WTC11 (cell line): ENCODE results near the gene SRSF3. TPM values are rescaled to one million over a fixed set of nuclear protein-coding genes. Genes with fewer than 3 reads are reported as not detected.

Experiments used
- ATAC-seq: fragments of 200-7000 bp; cut with Tn5 transposase; 2 replicates; pipeline ENCODE4 v1.10.0; 2021; ENCODE audit warnings: mild to moderate bottlenecking, moderate library complexity
- CTCF ChIA-PET: fragments of 300-600 bp; sonication (Branson Sonifier 250); formaldehyde crosslinking; loops from one replicate; lab custom pipeline; 2021; ENCODE audit warnings: antibody characterized with exemption; lab: Charles Lee
- POLR2A ChIA-PET: fragments of 350-600 bp; sonication (Branson Sonifier 250); formaldehyde crosslinking; loops from one replicate; lab custom pipeline; 2021; ENCODE audit warnings: antibody characterized with exemption; lab: Charles Lee
- DNase-seq: peaks from one replicate; pipeline ENCODE4 v3.0.0; 2021; ENCODE audit warnings: low spot score
- H3K27ac Mint-ChIP-seq: 2 replicates; pipeline ENCODE4 v1.8.0; 2021; ENCODE audit warnings: mixed read lengths
- H3K27me3 Mint-ChIP-seq: 2 replicates; pipeline ENCODE4 v1.8.0; 2021; ENCODE audit warnings: low read depth, mild to moderate bottlenecking, moderate library complexity, mixed read lengths
- H3K36me3 Mint-ChIP-seq: 2 replicates; pipeline ENCODE4 v1.8.0; 2021; ENCODE audit warnings: mixed read lengths
- H3K4me1 Mint-ChIP-seq: 2 replicates; pipeline ENCODE4 v1.8.0; 2022; ENCODE audit warnings: mixed read lengths
- H3K4me3 Mint-ChIP-seq: 2 replicates; pipeline ENCODE4 v1.8.0; 2021; ENCODE audit warnings: mild to moderate bottlenecking, moderate library complexity, mixed read lengths
- H3K9me3 Mint-ChIP-seq: 2 replicates; pipeline ENCODE4 v1.8.0; 2021; ENCODE audit warnings: mixed read lengths
- ATF1 ChIP-seq: sonication (generic); formaldehyde crosslinking; IDR thresholded peaks from 2 replicates; pipeline ENCODE4 v1.8.1; 2023; ENCODE audit warnings: mild to moderate bottlenecking, moderate library complexity, missing genetic modification reagents
- ESRRA ChIP-seq: sonication (generic); formaldehyde crosslinking; IDR thresholded peaks from 2 replicates; pipeline ENCODE4 v1.8.1; 2022; ENCODE audit warnings: mild to moderate bottlenecking, missing genetic modification reagents, borderline replicate concordance
- IRF1 ChIP-seq: sonication (generic); formaldehyde crosslinking; IDR thresholded peaks from 2 replicates; pipeline ENCODE4 v1.8.0; 2023; ENCODE audit warnings: missing genetic modification reagents
- JAZF1 ChIP-seq: fragments of 250-450 bp; sonication (Bioruptor Pico); IDR thresholded peaks from 2 replicates; pipeline ENCODE4 v1.9.0; 2021; ENCODE audit warnings: moderate library complexity, mild to moderate bottlenecking, inconsistent platforms
- NFATC4 ChIP-seq: fragments of 250-450 bp; sonication (Bioruptor Pico); IDR thresholded peaks from 2 replicates; pipeline ENCODE4 v1.9.0; 2021; ENCODE audit warnings: mild to moderate bottlenecking
- NFE2L1 ChIP-seq: sonication (generic); formaldehyde crosslinking; IDR thresholded peaks from 2 replicates; pipeline ENCODE4 v1.8.1; 2023; ENCODE audit warnings: missing genetic modification reagents
- STAT6 ChIP-seq: sonication (generic); formaldehyde crosslinking; conservative IDR thresholded peaks from 2 replicates; pipeline ENCODE4 v1.8.1; 2023; ENCODE audit warnings: mild to moderate bottlenecking, low read depth, missing genetic modification reagents, moderate library complexity
- ZNF121 ChIP-seq: sonication (generic); formaldehyde crosslinking; IDR thresholded peaks from 2 replicates; pipeline ENCODE4 v1.8.0; 2023; ENCODE audit warnings: missing genetic modification reagents
- total RNA-seq: library from RNA; stranded (reverse); gene quantifications from 3 replicates; pipeline ENCODE4 v1.2.3, GENCODE V29; 2021
- TF ChIP-seq, protein P1 (sequence below): sonication (generic); formaldehyde crosslinking; IDR thresholded peaks from 2 replicates; pipeline ENCODE4 v1.8.1; 2023; ENCODE audit warnings: mild to moderate bottlenecking, moderate library complexity, missing genetic modification reagents
- TF ChIP-seq, protein P2 (sequence below): sonication (generic); formaldehyde crosslinking; IDR thresholded peaks from 2 replicates; pipeline ENCODE4 v1.8.0; 2022; ENCODE audit warnings: mild to moderate bottlenecking, missing genetic modification reagents
- TF ChIP-seq, protein P3 (sequence below): fragments of 250-450 bp; sonication (Bioruptor Pico); IDR thresholded peaks from 2 replicates; pipeline ENCODE4 v1.9.0; 2021; ENCODE audit warnings: mild to moderate bottlenecking, borderline replicate concordance
- TF ChIP-seq, protein P4 (sequence below): sonication (generic); formaldehyde crosslinking; IDR thresholded peaks from 2 replicates; pipeline ENCODE4 v1.8.1; 2023; ENCODE audit warnings: mild to moderate bottlenecking, missing genetic modification reagents

The SRSF3 gene
- total RNA-seq, 1 experiment from 2014 or later, result 554 TPM

DNA sequence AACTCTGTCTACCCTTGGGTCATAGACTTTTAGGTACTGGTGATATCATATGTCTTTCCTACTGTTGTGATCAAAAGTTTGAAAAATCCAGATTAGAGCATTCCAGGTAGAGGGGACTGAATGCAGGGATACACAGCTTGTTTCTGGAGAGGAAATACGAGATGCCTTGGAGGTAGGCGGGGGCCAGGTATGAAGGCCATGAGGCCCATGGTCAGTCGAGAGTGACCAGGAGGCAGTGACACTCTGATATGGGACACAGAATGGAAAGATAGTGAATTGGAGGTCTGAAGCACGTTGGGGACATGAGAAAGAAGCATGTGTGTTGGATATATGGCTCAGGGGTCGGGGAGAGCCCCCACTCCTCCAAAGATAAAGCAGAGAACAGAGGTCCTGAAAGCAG, 16.1 kb upstream of the SRSF3 start:
- TF ChIP-seq IRF1 (no peak), ESRRA (no peak), STAT6 (CRISPR knock-in tag) (no peak), NFE2L1 (CRISPR knock-in tag) (no peak)
- TF ChIP-seq, protein P1, sequence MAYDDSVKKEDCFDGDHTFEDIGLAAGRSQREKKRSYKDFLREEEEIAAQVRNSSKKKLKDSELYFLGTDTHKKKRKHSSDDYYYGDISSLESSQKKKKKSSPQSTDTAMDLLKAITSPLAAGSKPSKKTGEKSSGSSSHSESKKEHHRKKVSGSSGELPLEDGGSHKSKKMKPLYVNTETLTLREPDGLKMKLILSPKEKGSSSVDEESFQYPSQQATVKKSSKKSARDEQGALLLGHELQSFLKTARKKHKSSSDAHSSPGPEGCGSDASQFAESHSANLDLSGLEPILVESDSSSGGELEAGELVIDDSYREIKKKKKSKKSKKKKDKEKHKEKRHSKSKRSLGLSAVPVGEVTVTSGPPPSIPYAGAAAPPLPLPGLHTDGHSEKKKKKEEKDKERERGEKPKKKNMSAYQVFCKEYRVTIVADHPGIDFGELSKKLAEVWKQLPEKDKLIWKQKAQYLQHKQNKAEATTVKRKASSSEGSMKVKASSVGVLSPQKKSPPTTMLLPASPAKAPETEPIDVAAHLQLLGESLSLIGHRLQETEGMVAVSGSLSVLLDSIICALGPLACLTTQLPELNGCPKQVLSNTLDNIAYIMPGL (CRISPR knock-in tag), result no peak
- H3K36me3 Mint-ChIP-seq, result no peaks in the 10 kb centered on the region
- POLR2A ChIA-PET, result no interaction called here
- no peak for ATAC-seq
- peaks cover 5% of the 10 kb centered on the region for H3K9me3 Mint-ChIP-seq
- H3K27me3 Mint-ChIP-seq, result no peaks in the 10 kb centered on the region
- no peak overlapping the region for H3K4me3 Mint-ChIP-seq
- H3K4me1 Mint-ChIP-seq, result peaks cover 3% of the 10 kb centered on the region; the same call in 1 of the 2 replicates
- CTCF ChIA-PET, result no interaction called here
- no peak overlapping the region for H3K27ac Mint-ChIP-seq
- DNase-seq, result no peak

DNA sequence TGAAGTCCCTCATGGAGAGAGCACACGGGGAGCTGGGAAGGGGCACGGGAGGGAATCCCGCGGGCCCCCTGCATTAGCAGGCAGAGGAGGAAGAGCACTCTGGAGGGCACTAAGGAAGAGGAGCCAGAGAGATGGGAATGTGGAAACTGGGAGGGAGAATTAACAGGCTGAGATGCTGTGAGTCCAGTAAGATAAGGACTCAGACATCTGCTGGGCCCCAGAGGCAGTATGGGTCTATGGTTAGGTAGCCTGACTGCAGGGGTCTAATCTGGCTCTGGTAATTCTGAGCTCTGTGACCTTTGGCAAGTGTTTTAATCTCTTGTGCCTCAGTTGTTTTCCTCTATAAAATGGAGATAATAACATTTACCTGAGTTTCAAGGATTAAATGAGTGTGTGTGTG, 15.7 kb upstream of the SRSF3 start:
- no peak overlapping the region for H3K4me3 Mint-ChIP-seq
- no peaks in the 10 kb centered on the region for H3K27me3 Mint-ChIP-seq
- peaks cover 3% of the 10 kb centered on the region; the same call in 1 of the 2 replicates for H3K4me1 Mint-ChIP-seq
- DNase-seq (no peak), ATAC-seq (no peak)
- POLR2A ChIA-PET, result no interaction called here
- CTCF ChIA-PET, result no interaction called here
- H3K36me3 Mint-ChIP-seq, result no peaks in the 10 kb centered on the region
- no peak for TF ChIP-seq NFATC4 (CRISPR knock-in tag)
- TF ChIP-seq, protein P2, sequence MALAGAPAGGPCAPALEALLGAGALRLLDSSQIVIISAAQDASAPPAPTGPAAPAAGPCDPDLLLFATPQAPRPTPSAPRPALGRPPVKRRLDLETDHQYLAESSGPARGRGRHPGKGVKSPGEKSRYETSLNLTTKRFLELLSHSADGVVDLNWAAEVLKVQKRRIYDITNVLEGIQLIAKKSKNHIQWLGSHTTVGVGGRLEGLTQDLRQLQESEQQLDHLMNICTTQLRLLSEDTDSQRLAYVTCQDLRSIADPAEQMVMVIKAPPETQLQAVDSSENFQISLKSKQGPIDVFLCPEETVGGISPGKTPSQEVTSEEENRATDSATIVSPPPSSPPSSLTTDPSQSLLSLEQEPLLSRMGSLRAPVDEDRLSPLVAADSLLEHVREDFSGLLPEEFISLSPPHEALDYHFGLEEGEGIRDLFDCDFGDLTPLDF (CRISPR knock-in tag), result no peak
- no peak for TF ChIP-seq ATF1 (CRISPR knock-in tag)
- TF ChIP-seq, protein P3, sequence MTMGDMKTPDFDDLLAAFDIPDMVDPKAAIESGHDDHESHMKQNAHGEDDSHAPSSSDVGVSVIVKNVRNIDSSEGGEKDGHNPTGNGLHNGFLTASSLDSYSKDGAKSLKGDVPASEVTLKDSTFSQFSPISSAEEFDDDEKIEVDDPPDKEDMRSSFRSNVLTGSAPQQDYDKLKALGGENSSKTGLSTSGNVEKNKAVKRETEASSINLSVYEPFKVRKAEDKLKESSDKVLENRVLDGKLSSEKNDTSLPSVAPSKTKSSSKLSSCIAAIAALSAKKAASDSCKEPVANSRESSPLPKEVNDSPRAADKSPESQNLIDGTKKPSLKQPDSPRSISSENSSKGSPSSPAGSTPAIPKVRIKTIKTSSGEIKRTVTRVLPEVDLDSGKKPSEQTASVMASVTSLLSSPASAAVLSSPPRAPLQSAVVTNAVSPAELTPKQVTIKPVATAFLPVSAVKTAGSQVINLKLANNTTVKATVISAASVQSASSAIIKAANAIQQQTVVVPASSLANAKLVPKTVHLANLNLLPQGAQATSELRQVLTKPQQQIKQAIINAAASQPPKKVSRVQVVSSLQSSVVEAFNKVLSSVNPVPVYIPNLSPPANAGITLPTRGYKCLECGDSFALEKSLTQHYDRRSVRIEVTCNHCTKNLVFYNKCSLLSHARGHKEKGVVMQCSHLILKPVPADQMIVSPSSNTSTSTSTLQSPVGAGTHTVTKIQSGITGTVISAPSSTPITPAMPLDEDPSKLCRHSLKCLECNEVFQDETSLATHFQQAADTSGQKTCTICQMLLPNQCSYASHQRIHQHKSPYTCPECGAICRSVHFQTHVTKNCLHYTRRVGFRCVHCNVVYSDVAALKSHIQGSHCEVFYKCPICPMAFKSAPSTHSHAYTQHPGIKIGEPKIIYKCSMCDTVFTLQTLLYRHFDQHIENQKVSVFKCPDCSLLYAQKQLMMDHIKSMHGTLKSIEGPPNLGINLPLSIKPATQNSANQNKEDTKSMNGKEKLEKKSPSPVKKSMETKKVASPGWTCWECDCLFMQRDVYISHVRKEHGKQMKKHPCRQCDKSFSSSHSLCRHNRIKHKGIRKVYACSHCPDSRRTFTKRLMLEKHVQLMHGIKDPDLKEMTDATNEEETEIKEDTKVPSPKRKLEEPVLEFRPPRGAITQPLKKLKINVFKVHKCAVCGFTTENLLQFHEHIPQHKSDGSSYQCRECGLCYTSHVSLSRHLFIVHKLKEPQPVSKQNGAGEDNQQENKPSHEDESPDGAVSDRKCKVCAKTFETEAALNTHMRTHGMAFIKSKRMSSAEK (CRISPR knock-in tag), result no peak
- TF ChIP-seq, protein P1 (CRISPR knock-in tag), result no peak
- TF ChIP-seq, protein P4, sequence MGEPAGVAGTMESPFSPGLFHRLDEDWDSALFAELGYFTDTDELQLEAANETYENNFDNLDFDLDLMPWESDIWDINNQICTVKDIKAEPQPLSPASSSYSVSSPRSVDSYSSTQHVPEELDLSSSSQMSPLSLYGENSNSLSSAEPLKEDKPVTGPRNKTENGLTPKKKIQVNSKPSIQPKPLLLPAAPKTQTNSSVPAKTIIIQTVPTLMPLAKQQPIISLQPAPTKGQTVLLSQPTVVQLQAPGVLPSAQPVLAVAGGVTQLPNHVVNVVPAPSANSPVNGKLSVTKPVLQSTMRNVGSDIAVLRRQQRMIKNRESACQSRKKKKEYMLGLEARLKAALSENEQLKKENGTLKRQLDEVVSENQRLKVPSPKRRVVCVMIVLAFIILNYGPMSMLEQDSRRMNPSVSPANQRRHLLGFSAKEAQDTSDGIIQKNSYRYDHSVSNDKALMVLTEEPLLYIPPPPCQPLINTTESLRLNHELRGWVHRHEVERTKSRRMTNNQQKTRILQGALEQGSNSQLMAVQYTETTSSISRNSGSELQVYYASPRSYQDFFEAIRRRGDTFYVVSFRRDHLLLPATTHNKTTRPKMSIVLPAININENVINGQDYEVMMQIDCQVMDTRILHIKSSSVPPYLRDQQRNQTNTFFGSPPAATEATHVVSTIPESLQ (CRISPR knock-in tag), result no peak
- no peak for TF ChIP-seq JAZF1 (CRISPR knock-in tag)
- no peak for TF ChIP-seq ZNF121 (CRISPR knock-in tag)
- H3K27ac Mint-ChIP-seq, result no peak overlapping the region
- H3K9me3 Mint-ChIP-seq, result peaks cover 5% of the 10 kb centered on the region
